Liver (tissue), 9 donors: ENCODE data around the gene RPTOR. TPM values are rescaled to one million over a fixed set of nuclear protein-coding genes. Genes with fewer than 3 reads are reported as not detected.

ENCODE experiments used
- DNase-seq: peaks from one replicate; pipeline ENCODE4 v3.0.0-alpha.2; 2017; ENCODE audit warnings: low spot score
- H3K27ac ChIP-seq, 2 donors: one replicate each; pipeline ENCODE4 v1.7.0; 2013; ENCODE audit warnings: inconsistent platforms in 2 of 2, low read length in 2 of 2, control low read depth in 1 of 2, low read depth in 1 of 2, mild to moderate bottlenecking in 1 of 2
- H3K27me3 ChIP-seq, 4 donors: one replicate each; pipeline versions ENCODE4 v1.6.1 to v1.7.0; 2013; ENCODE audit warnings: low read length in 3 of 4, inconsistent platforms in 1 of 4, mild to moderate bottlenecking in 1 of 4, moderate library complexity in 1 of 4; ENCODE audit not compliant: control insufficient read depth in 4 of 4, insufficient read depth in 4 of 4
- H3K36me3 ChIP-seq, 4 donors: one replicate each; pipeline versions ENCODE4 v1.6.1 to v1.7.0; 2013; ENCODE audit warnings: low read length in 3 of 4, mild to moderate bottlenecking in 3 of 4, low read depth in 1 of 4, moderate library complexity in 1 of 4; ENCODE audit not compliant: control insufficient read depth in 4 of 4, insufficient read depth in 3 of 4
- H3K4me1 ChIP-seq, 4 donors: one replicate each; pipeline versions ENCODE4 v1.6.1 to v1.7.0; 2013; ENCODE audit warnings: low read length in 3 of 4, mild to moderate bottlenecking in 3 of 4, moderate library complexity in 1 of 4; ENCODE audit not compliant: control insufficient read depth in 4 of 4, insufficient read depth in 4 of 4
- H3K4me3 ChIP-seq, 3 donors: one replicate each; pipeline versions ENCODE4 v1.6.1 to v1.7.0; 2013; ENCODE audit warnings: low read length in 3 of 3, control low read depth in 1 of 3, low read depth in 1 of 3, mild to moderate bottlenecking in 1 of 3
- H3K9ac ChIP-seq, 2 donors: one replicate each; pipeline ENCODE4 v1.7.0; 2013; ENCODE audit warnings: low read length in 2 of 2, mild to moderate bottlenecking in 2 of 2, moderate library complexity in 2 of 2, control low read depth in 1 of 2, low read depth in 1 of 2
- H3K9me3 ChIP-seq, 4 donors: one replicate each; pipeline versions ENCODE4 v1.6.1 to v1.7.0; 2013; ENCODE audit warnings: low read length in 3 of 4; ENCODE audit not compliant: control insufficient read depth in 4 of 4
- CTCF ChIP-seq: fragments of 150-350 bp; IDR thresholded peaks from 2 replicates; pipeline ENCODE4 v1.5.1; 2017; ENCODE audit warnings: improper control_type of control experiment, low read depth, low read length; ENCODE audit not compliant: missing input control
- EGR1 ChIP-seq, 2 donors: IDR thresholded peaks; 2 replicates each; pipeline ENCODE4 v1.6.1; 2016 to 2018; ENCODE audit warnings: antibody characterized with exemption in 2 of 2, low read depth in 2 of 2
- FOXA1 ChIP-seq: IDR thresholded peaks from 2 replicates; pipeline ENCODE4 v1.6.1; 2016; ENCODE audit warnings: antibody characterized with exemption
- FOXA2 ChIP-seq: IDR thresholded peaks from 2 replicates; pipeline ENCODE4 v1.6.1; 2016; ENCODE audit warnings: antibody characterized with exemption
- GABPA ChIP-seq, 2 donors: IDR thresholded peaks in 1 of 2; conservative IDR thresholded peaks in 1 of 2; 2 replicates each; pipeline ENCODE4 v1.6.1; 2016; ENCODE audit warnings: antibody characterized with exemption in 2 of 2, mild to moderate bottlenecking in 1 of 2, moderate library complexity in 1 of 2
- HNF4G ChIP-seq: IDR thresholded peaks from 2 replicates; pipeline ENCODE4 v1.6.1; 2016; ENCODE audit warnings: antibody characterized with exemption
- JUND ChIP-seq, 2 donors: IDR thresholded peaks; 2 replicates each; pipeline ENCODE4 v1.6.1; 2016; ENCODE audit warnings: antibody characterized with exemption in 2 of 2
- MAX ChIP-seq: IDR thresholded peaks from 2 replicates; pipeline ENCODE4 v1.6.1; 2016; ENCODE audit warnings: antibody characterized with exemption
- NR2F2 ChIP-seq: IDR thresholded peaks from 2 replicates; pipeline ENCODE4 v1.6.1; 2016; ENCODE audit warnings: antibody characterized with exemption
- RAD21 ChIP-seq, 2 donors: IDR thresholded peaks; 2 replicates each; pipeline ENCODE4 v1.6.1; 2016; ENCODE audit warnings: antibody characterized with exemption in 2 of 2, mild to moderate bottlenecking in 2 of 2
- REST ChIP-seq: IDR thresholded peaks from 2 replicates; pipeline ENCODE4 v1.6.1; 2016; ENCODE audit warnings: antibody characterized with exemption, mild to moderate bottlenecking
- RXRA ChIP-seq, 2 donors: IDR thresholded peaks; 2 replicates each; pipeline ENCODE4 v1.6.1; 2017 to 2018; ENCODE audit warnings: antibody characterized with exemption in 2 of 2, mild to moderate bottlenecking in 1 of 2
- YY1 ChIP-seq: IDR thresholded peaks from 2 replicates; pipeline ENCODE4 v1.6.1; 2016; ENCODE audit warnings: antibody characterized with exemption, mild to moderate bottlenecking
- WGBS: extraction: QIAGEN DNeasy Blood & Tissue Kit; methylation state at CpG from one replicate; pipeline ENCODE4 v1.1.7; 2013; 5-methylcytosine and 5-hydroxymethylcytosine counted together
- polyA plus RNA-seq, 2 donors: library from polyadenylated mRNA; stranded (reverse) in 1 of 2; unstranded in 1 of 2; fragments of 200-250 nt in 1 of 2; fragments of >200 nt in 1 of 2; fragmentation: Nextera tagmentation in 1 of 2; extraction: Ambion mirVana in 1 of 2; gene quantifications; one replicate each; pipeline versions ENCODE4 v1.2.1 to v1.2.3, GENCODE V29; 2013 to 2015
- total RNA-seq, 2 donors: library from RNA; depleted of rRNA; stranded (reverse); fragments of >200 nt; gene quantifications; one replicate each; pipeline ENCODE4 v1.2.3, GENCODE V29; 2014
- donor health status: healthy.
- donor health status: healthy.
- donor health status: healthy.
- donor health status: healthy.
- donor health status: healthy.

RPTOR gene
- total and polyA plus RNA-seq, 4 donors = 4.8 to 25.4 (median 11.6) TPM

- no peak for TF ChIP-seq HNF4G
- no peak for TF ChIP-seq JUND (IDR thresholded peaks at IDR 0.05)
- TF ChIP-seq YY1 = no peak
- no peak for TF ChIP-seq REST
- TF ChIP-seq GABPA (IDR thresholded peaks at IDR 0.05 in 1 of 2, conservative IDR thresholded peaks at IDR 0.05 in 1 of 2) = no peak
- no peak for TF ChIP-seq RAD21 (IDR thresholded peaks at IDR 0.05)
- TF ChIP-seq MAX = no peak
- TF ChIP-seq RXRA (IDR thresholded peaks at IDR 0.05) = no peak
- 96% methylated on average over 20 of the region's 20 CpGs for WGBS
- Histone ChIP-seq H3K4me3 (no peak overlapping the region), H3K27me3 (no peaks in the 10 kb centered on the region), H3K9ac (no peak overlapping the region), H3K4me1 (no peaks in the 10 kb centered on the region), H3K9me3 (no peaks in the 10 kb centered on the region), H3K27ac (no peak overlapping the region), H3K36me3 (no peaks in the 10 kb centered on the region)
- no peak for DNase-seq
Measured at GRCh38 chr17:80636361-80637018, 91.9 kb downstream of the RPTOR start.

- TF ChIP-seq RAD21 (IDR thresholded peaks at IDR 0.05) (no peak), EGR1 (IDR thresholded peaks at IDR 0.05; ENCODE audit: low read depth in 2 of 2) (no peak), HNF4G (no peak), MAX (no peak), FOXA2 (no peak)
- Histone ChIP-seq H3K27ac (no peak overlapping the region), H3K9me3 (no peaks in the 10 kb centered on the region), H3K9ac (no peak overlapping the region), H3K4me3 (no peak overlapping the region), H3K36me3 (no peaks in the 10 kb centered on the region), H3K27me3 (no peaks in the 10 kb centered on the region), H3K4me1 (no peaks in the 10 kb centered on the region)
- no peak for DNase-seq
- WGBS = 91% methylated on average over 17 of the region's 17 CpGs
Measured at GRCh38 chr17:80637048-80637781, 92.6 kb downstream of the RPTOR start.

- over 99% methylated on average over 2 of the region's 2 CpGs for WGBS
- H3K36me3 ChIP-seq = peaks cover 0 to 3% (median 1%) of the 10 kb centered on the region in 4 donors
- no peak for DNase-seq
- no peaks in the 10 kb centered on the region for H3K9me3 ChIP-seq
- H3K4me3 ChIP-seq = no peak overlapping the region
- H3K27me3 ChIP-seq = no peaks in the 10 kb centered on the region
- no peak overlapping the region for H3K9ac ChIP-seq
- TF ChIP-seq RAD21 (IDR thresholded peaks at IDR 0.05) = no peak
- no peak for TF ChIP-seq GABPA (IDR thresholded peaks at IDR 0.05 in 1 of 2, conservative IDR thresholded peaks at IDR 0.05 in 1 of 2)
- no peak for TF ChIP-seq CTCF
- no peak for TF ChIP-seq JUND (IDR thresholded peaks at IDR 0.05)
- no peak for TF ChIP-seq FOXA1
- no peak for TF ChIP-seq NR2F2
- H3K4me1 ChIP-seq = no peaks in the 10 kb centered on the region
- H3K27ac ChIP-seq = no peak overlapping the region
Measured at GRCh38 chr17:80639658-80640057, 95.0 kb downstream of the RPTOR start.
